HG02610 (cell line): ENCODE measurements around the gene ABHD18.
A peak's percentile ranks its signal among the peaks of the same experiment; 100 is the strongest.
"Not testable (repeated sequence)": the region's sequence is repeated elsewhere in the genome, so short reads cannot be mapped to it uniquely, and the experiment has no call there.

Source experiments
- ATAC-seq: cut with Tn5 transposase; IDR thresholded peaks from one replicate; pipeline ENCODE4 v1.9.1; 2021; ENCODE audit warnings: mild to moderate bottlenecking, moderate library complexity; ENCODE audit not compliant: unreplicated experiment

The ABHD18 gene

DNA sequence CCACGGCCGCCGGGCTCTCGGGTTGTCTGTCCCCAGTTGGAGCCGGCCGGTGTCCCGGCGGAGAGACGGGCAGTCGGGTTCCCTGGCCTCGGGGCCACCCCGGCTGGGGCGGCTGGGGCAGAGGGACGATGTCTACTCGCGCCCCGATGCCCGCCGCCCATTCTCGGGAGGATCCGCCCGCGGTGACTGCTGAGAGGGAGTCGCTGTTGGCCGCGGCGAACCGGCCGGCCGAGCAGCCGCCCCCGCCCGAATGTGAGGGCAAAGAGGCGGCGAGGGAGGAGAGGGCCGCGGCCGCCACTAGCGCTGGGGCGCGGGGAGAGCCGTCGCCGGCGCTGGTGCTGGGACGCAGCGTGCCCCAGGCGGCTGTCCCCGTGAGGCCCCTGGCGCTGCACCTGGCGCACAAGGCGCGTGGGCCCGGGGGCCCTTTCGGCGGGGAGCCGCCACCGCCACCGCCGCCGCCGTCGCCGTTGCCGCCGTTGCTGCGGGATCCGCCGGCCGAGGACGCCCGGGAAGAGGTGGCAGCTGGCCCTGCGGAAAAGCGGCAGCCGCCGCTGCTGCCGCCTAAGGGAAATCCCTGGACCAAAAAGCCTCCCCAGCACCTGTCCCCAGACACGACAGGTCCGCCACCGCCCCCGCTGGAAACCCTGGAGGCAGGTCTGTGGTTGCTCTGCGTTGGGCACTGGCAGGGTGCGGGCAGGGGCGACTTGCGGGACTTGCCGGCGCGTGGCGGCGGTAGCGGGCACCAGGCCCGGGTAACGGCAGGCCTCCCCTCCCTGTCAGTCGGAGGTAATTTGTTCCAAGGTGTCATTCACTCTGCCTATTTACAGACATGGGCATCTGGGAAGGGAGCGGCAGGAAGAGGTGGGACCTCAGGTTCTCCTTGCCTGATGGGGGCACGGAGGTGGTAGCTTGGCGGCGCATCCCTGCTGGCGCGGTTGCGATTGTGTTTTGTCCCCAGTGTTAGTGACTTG is 96.6 kb downstream of the ABHD18 start:
- peak; percentile 37 for ATAC-seq

DNA sequence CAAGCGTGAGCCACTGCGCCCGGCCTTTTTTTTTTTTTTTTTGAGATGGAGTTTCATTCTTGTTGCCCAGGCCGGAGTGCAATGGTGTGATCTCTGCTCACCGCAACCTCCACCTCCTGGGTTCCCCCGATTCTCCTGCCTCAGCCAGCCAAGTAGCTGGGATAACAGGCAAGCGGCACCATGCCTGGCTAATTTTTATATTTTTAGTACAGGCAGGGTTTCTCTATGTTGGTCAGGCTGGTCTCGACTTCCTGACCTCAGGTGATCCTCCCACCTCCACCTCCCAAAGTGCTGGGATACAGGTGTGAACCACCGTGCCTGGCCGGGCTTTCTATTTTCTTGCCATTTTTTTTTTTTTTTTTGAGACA is 101.2 kb downstream of the ABHD18 start:
- ATAC-seq, result not testable (repeated sequence)

DNA sequence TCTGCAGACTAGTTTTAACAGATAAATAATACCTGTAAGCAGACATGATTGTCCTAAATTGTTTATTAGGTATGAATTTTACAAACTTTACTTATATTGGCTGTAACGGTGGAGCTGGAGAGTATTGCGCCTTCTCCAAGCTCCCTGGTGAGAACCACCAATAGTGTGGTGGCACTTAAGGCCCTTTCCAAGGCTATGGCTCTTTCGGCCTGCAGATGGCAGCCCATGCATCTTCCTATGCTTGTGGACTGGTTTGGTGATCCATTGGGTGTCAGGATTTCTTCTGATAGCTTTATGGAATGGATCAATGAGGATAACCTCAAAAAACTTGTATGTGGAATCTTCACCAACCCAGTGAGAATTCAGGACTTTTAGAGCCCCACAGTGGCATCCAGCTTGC is 103.7 kb downstream of the ABHD18 start:
- no peak for ATAC-seq

DNA sequence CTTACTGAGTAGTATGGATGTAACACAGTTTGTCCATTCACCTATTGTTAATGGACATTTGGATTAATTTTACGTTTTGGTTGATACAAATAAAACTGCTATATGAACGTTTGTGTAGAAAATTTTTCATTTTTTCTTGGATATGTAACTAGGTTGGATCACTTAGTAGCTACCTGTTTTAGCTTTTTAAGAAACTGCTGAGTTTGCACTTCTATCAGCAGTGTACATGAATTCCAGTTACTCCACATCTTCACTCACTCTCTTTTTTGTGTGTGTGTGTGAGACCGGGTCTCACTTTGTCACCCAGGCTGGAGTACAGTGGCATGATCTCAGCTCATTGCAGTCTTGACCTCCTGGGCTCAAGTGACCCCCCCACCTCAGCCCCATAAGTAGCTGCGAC is 111.3 kb downstream of the ABHD18 start:
- ATAC-seq, result no peak
